GM21390 (cell line): Measurements from ENCODE around the gene ALDOC.

Experiments
- ATAC-seq: cut with Tn5 transposase; IDR thresholded peaks from one replicate; pipeline ENCODE4 v1.9.1; 2021; ENCODE audit not compliant: unreplicated experiment

ALDOC gene

GRCh38 chr17:28533091-28533807 lies 43.4 kb downstream of the ALDOC start:
- ATAC-seq, result no peak

DNA sequence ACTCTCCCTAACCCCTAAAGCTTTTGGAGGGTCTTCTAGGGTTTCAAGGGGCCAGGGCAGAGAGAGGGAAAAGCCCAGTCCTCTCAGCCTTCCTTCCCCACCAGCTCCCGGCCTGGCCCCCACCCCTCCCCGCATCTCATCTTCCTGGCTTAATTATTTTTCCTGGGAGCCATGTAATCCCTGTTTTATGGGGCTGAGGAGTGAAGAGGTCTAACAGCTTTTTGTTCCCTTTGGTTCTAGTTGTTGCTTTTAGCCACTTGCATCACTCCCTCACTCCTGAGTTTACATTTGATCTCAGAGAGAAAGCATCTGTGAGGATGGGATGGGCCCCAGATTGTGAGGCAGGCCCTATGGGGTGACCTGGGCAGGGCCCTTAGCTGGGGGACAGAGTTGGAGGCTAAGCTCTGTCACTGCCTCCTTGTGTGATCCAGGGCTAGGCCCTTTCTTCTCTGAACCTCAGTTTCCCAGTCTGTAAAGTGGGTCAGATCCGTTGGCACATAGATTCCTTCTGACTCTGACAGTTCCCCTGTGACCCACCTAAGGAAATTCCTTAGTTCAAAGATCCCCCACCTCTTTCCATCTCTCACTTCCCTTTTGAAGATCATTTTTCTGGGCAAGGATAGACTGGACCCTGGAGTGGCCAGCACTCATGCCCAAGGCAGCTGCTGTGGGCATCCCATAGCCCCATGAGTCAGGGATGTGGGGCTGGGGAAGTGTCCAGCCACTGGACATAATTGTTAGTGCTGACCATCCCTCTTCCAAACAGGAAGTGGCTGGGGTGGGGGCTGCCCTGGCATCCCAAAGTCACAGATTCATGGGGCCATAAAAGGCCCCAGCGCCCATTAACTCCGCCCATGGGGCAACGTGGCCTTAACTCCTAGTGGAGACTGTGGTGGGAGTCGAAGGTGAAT lies 44.4 kb downstream of the ALDOC start:
- no peak for ATAC-seq

DNA sequence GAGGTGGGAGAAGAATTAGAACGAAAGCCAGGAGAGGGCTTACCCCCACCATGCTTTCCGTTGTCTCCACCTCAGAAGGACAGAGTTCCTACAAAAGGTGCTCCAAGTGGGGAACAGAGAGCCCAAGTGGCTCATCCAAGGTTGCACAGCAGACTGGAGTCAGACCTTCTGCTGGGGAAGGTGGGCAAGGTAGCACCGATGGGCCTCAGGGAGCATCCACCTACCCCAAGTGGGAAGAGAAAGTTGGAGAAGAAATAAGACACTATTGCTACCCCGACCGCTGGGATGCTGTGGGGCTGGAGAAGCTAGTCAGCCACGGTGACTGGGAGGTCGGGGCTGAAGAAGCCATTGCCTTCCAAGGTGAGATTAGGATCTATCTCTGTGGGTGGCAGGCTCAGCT lies 45.8 kb downstream of the ALDOC start:
- no peak for ATAC-seq

GRCh38 chr17:28530250-28530649 lies 46.4 kb downstream of the ALDOC start:
- ATAC-seq, result no peak

- no peak for ATAC-seq
Observed at GRCh38 chr17:28529013-28529400, 47.7 kb downstream of the ALDOC start.

DNA sequence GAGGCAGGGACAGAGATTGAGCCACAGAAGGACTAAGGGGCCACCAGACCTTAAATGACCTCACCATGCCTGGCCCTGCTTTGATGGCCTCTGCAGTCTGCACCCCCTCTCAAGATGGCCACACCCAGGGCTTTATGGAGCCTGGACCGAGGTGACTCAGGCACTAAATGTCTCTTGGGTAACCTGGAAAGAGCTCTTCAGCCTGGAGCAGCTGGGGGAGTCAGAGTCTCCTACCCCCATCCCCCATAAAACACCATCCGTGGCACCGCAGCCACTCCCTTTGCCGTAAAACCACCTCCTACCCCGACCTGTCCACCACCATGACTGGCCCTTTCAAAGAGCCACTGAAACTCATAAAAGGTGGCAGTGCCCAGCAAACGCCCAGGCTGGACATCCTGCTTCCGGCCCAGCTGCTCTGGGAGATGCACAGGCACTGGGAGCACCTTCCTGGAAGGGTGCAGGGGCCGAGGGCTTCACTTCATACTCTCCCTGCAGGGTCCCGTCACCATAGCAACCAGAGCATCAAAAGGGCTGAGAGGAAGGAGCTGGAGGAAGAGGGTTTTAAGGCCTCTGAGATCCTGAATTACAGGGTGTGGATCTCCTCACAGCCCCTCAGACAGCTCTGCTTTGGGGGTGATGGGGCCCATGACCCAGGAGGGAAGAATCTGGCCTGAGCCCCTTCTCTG lies 48.2 kb downstream of the ALDOC start:
- ATAC-seq, result no peak

GRCh38 chr17:28527859-28528258 lies 48.8 kb downstream of the ALDOC start:
- ATAC-seq, result no peak

DNA sequence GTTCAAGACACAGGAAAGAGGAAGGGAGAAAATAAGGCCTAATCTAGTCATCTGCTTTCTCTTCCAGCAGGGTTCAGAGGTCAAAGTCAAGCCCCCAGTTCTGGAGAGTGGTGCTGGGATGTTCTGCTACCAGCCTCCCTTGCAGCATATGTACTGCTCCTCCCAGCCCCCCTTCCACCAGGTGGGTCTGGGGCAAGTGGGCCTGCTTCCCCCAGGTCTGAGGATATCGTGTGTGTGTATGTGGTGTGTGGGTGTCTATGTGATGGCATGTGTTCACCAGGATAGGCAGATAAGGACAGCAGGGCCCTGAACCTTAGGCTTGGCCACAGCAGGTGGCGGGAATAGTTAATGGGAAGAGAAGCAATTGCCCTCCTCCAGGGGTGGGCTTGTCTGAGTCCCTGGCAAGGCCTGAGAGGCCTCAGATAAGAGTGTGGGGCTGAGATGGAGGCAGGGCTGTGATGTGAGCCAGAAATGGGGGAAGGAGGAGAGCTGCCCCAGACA lies 49.5 kb downstream of the ALDOC start:
- no peak for ATAC-seq

DNA sequence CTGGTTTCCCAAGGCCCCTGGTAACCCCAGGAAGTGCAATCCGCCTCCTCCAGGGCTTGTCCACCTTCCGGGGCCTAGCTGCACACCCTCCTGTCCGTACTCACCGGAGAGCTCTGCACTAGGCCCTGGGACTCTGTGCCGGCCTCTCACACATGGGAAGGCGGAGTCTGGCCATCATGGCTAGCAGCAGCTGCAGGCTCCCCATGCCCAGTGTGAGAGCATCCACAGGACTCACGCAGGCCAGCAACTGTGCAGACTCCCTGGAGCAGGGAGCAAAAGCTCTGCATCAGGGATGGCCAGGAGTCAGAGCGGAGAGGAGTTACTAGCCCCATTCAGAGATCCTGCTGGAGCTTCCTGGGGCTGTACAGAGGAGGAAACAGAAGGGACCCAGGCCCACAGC lies 50.3 kb downstream of the ALDOC start:
- no peak for ATAC-seq

DNA sequence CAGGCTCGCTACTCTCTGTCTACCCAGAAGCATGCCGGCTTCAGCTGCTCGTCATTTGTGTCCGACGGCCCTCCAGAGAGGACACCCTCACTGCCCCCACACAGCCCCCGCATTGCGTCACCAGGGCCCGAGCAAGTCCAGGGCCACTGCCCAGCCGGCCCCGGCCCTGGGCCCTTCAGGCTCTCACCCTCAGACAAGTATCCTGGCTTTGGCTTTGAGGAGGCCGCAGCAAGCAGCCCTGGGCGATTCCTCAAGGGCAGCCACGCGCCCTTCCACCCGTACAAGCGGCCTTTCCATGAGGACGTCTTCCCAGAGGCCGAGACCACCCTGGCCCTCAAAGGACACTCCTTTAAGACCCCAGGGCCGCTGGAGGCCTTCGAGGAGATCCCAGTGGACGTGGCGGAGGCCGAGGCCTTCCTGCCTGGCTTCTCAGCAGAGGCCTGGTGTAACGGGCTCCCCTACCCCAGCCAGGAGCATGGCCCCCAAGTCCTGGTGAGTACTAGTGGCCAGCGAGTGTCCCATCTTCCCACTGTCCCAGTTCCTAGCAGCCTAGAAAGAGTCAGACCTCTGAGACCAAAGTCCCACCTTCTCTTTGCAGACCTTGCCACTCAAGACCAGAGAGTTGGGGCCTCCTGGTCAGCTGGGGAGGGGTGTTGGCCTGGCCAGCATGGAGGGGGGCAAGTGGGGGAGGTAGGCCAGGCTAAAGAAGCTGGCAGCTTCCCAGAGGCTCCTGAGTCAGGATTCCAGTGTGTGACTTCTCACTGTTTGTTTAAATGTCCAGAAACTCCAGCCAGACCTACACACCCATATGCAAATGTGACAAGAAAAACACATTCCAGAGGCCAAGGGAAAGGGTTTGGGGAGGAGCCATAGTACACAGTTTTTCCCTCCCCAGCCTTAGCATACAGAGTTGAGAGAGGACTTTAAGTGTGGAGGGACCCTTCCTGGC lies 51.9 kb downstream of the ALDOC start:
- ATAC-seq, result no peak

DNA sequence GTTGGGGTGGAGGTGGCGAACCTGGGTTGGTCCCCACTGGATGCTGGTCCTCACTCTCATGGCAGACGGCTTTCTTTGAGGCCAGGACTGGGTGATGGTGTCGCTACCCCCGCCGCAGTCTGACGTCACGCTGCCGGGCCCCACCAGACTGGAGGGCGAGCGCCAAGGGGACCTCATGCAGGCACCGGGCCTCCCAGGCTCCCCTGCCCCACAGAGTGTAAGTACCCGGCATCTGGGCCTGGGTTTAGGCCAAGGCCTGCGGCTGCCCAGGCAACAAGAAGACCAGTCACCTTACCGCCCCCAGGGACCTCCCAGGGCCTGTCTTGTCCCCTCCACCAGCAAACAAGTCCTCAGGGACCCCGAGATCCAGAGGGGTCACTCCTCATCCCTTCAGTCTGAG lies 52.8 kb downstream of the ALDOC start:
- no peak for ATAC-seq

GRCh38 chr17:28523186-28523585 lies 53.5 kb downstream of the ALDOC start:
- no peak for ATAC-seq
